H9 (cell line): ENCODE measurements around the gene BASP1. TPM values are rescaled to one million over a fixed set of nuclear protein-coding genes. Genes with fewer than 3 reads are reported as not detected.

Experiments used
- DNase-seq: peaks from one replicate; pipeline ENCODE4 v3.0.0-alpha.2; 2017
- H2AFZ ChIP-seq: one replicate; pipeline ENCODE4 v1.6.1; 2013; ENCODE audit warnings: mild to moderate bottlenecking, low read length, control low read depth, moderate library complexity
- H2AK5ac ChIP-seq: 2 replicates; pipeline ENCODE4 v1.6.1; 2013; ENCODE audit warnings: low read length, control low read depth, mixed read lengths; ENCODE audit not compliant: insufficient read length
- H2BK120ac ChIP-seq: one replicate; pipeline ENCODE4 v1.6.1; 2013; ENCODE audit warnings: low read depth, mild to moderate bottlenecking, low read length, control low read depth, inconsistent platforms; ENCODE audit not compliant: poor library complexity, severe bottlenecking
- H2BK12ac ChIP-seq: 2 replicates; pipeline ENCODE4 v1.6.1; 2013; ENCODE audit warnings: low read length, control low read depth, mixed read lengths, low read depth; ENCODE audit not compliant: insufficient read length
- H2BK15ac ChIP-seq: 2 replicates; pipeline ENCODE4 v1.6.1; 2013; ENCODE audit warnings: low read depth, low read length, control low read depth
- H2BK20ac ChIP-seq: one replicate; pipeline ENCODE4 v1.6.1; 2013; ENCODE audit warnings: low read depth, mild to moderate bottlenecking, low read length, control low read depth, inconsistent platforms; ENCODE audit not compliant: poor library complexity, severe bottlenecking
- H2BK5ac ChIP-seq: 2 replicates; pipeline ENCODE4 v1.6.1; 2013; ENCODE audit warnings: low read length, control low read depth, mixed read lengths; ENCODE audit not compliant: insufficient read length
- H3K14ac ChIP-seq: 2 replicates; pipeline ENCODE4 v1.6.1; 2013; ENCODE audit warnings: low read length, control low read depth; ENCODE audit not compliant: insufficient read depth
- H3K18ac ChIP-seq: 2 replicates; pipeline ENCODE4 v1.6.1; 2013; ENCODE audit warnings: low read depth, mild to moderate bottlenecking, mixed read lengths, low read length, control low read depth; ENCODE audit not compliant: insufficient read length
- H3K23ac ChIP-seq: 2 replicates; pipeline ENCODE4 v1.6.1; 2013; ENCODE audit warnings: low read length, control low read depth, mixed read lengths, low read depth; ENCODE audit not compliant: insufficient read length
- H3K23me2 ChIP-seq: 2 replicates; pipeline ENCODE4 v1.6.1; 2013; ENCODE audit warnings: low read depth, mild to moderate bottlenecking, mixed read lengths, low read length, control low read depth; ENCODE audit not compliant: insufficient read length, poor library complexity, severe bottlenecking
- H3K27ac ChIP-seq: 2 replicates; pipeline ENCODE4 v1.5.1; 2013; ENCODE audit warnings: low read length, control low read depth, mixed read lengths, low read depth; ENCODE audit not compliant: insufficient read length
- H3K27me3 ChIP-seq: 2 replicates; pipeline ENCODE4 v1.6.1; 2013; ENCODE audit warnings: low read length, control low read depth, inconsistent platforms; ENCODE audit not compliant: insufficient read depth
- H3K4ac ChIP-seq: 2 replicates; pipeline ENCODE4 v1.6.1; 2013; ENCODE audit warnings: low read depth, mild to moderate bottlenecking, control low read depth, inconsistent platforms, low read length, moderate library complexity
- H3K4me1 ChIP-seq: 2 replicates; pipeline ENCODE4 v1.6.1; 2013; ENCODE audit warnings: low read length, control low read depth, inconsistent platforms; ENCODE audit not compliant: insufficient read depth
- H3K4me2 ChIP-seq: 2 replicates; pipeline ENCODE4 v1.6.1; 2013; ENCODE audit warnings: low read length, control low read depth, mixed read lengths; ENCODE audit not compliant: insufficient read length, insufficient read depth
- H3K56ac ChIP-seq: 2 replicates; pipeline ENCODE4 v1.6.1; 2013; ENCODE audit warnings: low read depth, mild to moderate bottlenecking, mixed read lengths, low read length, control low read depth; ENCODE audit not compliant: insufficient read length
- H3K79me1 ChIP-seq: 2 replicates; pipeline ENCODE4 v1.6.1; 2013; ENCODE audit warnings: low read depth, mild to moderate bottlenecking, moderate library complexity, low read length, control low read depth, inconsistent platforms; ENCODE audit not compliant: insufficient read depth, poor library complexity, severe bottlenecking
- H3K79me2 ChIP-seq: 2 replicates; pipeline ENCODE4 v1.6.1; 2013; ENCODE audit warnings: low read length, control low read depth, inconsistent platforms; ENCODE audit not compliant: insufficient read depth
- H3K9ac ChIP-seq: 2 replicates; pipeline ENCODE4 v1.6.1; 2013; ENCODE audit warnings: low read length, control low read depth, mixed read lengths; ENCODE audit not compliant: insufficient read length; ENCODE audit errors: extremely low read depth
- H3K9me3 ChIP-seq: one replicate; pipeline ENCODE4 v1.6.1; 2013; ENCODE audit warnings: low read depth, low read length, inconsistent platforms; ENCODE audit not compliant: control insufficient read depth
- H3T11ph ChIP-seq: one replicate; pipeline ENCODE4 v1.6.1; 2013; ENCODE audit warnings: mild to moderate bottlenecking, low read length, control low read depth, inconsistent platforms
- H4K20me1 ChIP-seq: one replicate; pipeline ENCODE4 v1.6.1; 2013; ENCODE audit not compliant: control insufficient read depth, insufficient read length, insufficient read depth
- H4K5ac ChIP-seq: 2 replicates; pipeline ENCODE4 v1.6.1; 2013; ENCODE audit warnings: low read depth, mild to moderate bottlenecking, mixed read lengths, low read length, control low read depth; ENCODE audit not compliant: insufficient read length
- H4K8ac ChIP-seq: replicated peaks from 2 replicates; pipeline ENCODE4 v1.6.1; 2013; ENCODE audit warnings: low read length, control low read depth, mixed read lengths, low read depth; ENCODE audit not compliant: insufficient read length
- H4K91ac ChIP-seq: 2 replicates; pipeline ENCODE4 v1.6.1; 2013; ENCODE audit warnings: low read depth, mild to moderate bottlenecking, moderate library complexity, mixed read lengths, low read length, control low read depth; ENCODE audit not compliant: insufficient read length
- H3K27ac Mint-ChIP-seq, 3 experiments: 2 replicates in 2 of 3; 3 replicates in 1 of 3; pipeline ENCODE4 v1.8.0; 2020 to 2021; ENCODE audit warnings: mixed read lengths in 3 of 3, mild to moderate bottlenecking in 1 of 3, moderate library complexity in 1 of 3
- H3K27me3 Mint-ChIP-seq: 2 replicates; pipeline ENCODE4 v1.8.0; 2021; ENCODE audit warnings: low read depth, mild to moderate bottlenecking, moderate library complexity, mixed read lengths
- H3K36me3 Mint-ChIP-seq, 3 experiments: 2 replicates in 2 of 3; 3 replicates in 1 of 3; pipeline ENCODE4 v1.8.0; 2020 to 2021; ENCODE audit warnings: low read depth in 3 of 3, mixed read lengths in 3 of 3; ENCODE audit not compliant: insufficient read depth in 1 of 3
- H3K4me1 Mint-ChIP-seq, 2 experiments: 2 replicates each; pipeline ENCODE4 v1.8.0; 2020; ENCODE audit warnings: mixed read lengths in 2 of 2
- H3K4me3 Mint-ChIP-seq, 2 experiments: 2 replicates in 1 of 2; 3 replicates in 1 of 2; pipeline ENCODE4 v1.8.0; 2020 to 2021; ENCODE audit warnings: mild to moderate bottlenecking in 2 of 2, mixed read lengths in 2 of 2, moderate library complexity in 1 of 2
- H3K9me3 Mint-ChIP-seq, 2 experiments: 2 replicates in 1 of 2; 3 replicates in 1 of 2; pipeline ENCODE4 v1.8.0; 2020; ENCODE audit warnings: mild to moderate bottlenecking in 2 of 2, mixed read lengths in 2 of 2, moderate library complexity in 1 of 2
- WGBS: extraction: QIAGEN DNeasy Blood & Tissue Kit; methylation state at CpG from one replicate; pipeline ENCODE4 v1.1.7; 2013; ENCODE audit warnings: missing lambda C conversion rate, low lambda C conversion rate, mixed read lengths; ENCODE audit not compliant: insufficient read length; ENCODE audit errors: extremely low coverage; 5-methylcytosine and 5-hydroxymethylcytosine counted together
- total RNA-seq: library from RNA; stranded (reverse); gene quantifications from 2 replicates; pipeline ENCODE4 v1.2.1, GENCODE V29; 2021
- TF ChIP-seq, protein P1 (sequence below): fragments of 200-600 bp; sonication (generic); conservative IDR thresholded peaks from 3 replicates; pipeline ENCODE4 v1.8.0; 2021; ENCODE audit warnings: antibody characterized with exemption, mild to moderate bottlenecking

BASP1 gene
- total RNA-seq, 1 experiment from 2014 or later: 180 TPM

DNA sequence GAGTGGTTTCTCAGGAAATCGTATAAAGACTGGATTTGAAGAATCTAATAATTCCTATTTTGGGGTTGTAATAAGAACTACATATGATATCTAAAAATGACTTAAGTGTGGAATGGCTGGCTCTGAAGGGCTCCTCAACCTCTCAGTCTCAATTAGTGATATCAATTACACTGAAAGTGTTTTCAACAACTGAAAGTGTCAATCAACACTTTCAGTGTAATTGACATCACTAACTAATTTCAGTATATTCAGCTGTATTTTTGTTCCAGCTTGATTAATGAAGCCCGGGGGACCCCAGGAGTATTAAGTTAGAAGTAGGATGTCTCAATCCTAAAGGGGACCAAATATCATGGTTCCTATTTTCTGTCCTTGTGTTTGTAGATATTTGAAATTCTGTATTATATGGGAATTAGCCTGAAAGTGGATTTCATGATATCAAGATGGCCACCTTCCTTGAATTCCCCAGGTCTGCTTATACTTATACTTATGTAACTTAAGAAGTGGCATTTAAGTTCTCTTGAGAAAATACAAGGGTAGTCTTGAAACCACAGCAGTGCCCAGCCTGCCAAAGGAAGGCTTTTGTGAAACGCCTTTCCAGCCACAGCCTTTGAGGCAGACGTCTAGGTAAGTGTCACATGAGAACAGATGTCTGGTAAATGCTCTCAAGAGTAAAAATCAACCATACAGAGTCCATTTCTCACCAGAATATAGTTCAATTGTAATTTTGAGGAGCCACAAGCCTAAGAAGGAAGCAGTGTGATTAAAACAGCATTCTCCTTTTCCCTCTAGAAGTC lies 4.6 kb downstream of the BASP1 start:
- no peak overlapping the region for H3K23ac ChIP-seq
- Mint-ChIP-seq H3K4me1 (peaks cover 67 to 69% of the 10 kb centered on the region in 2 experiments), H3K27me3 (no peaks in the 10 kb centered on the region), H3K36me3 (peaks cover 17 to 43% (median 29%) of the 10 kb centered on the region in 3 experiments), H3K9me3 (no peaks in the 10 kb centered on the region), H3K4me3 (peak overlapping the region; percentile 5 to 28; a peak in 3 of 5 replicates), H3K27ac (peak overlapping the region in 1 of 3 experiments; percentile 71; a peak in 4 of 7 replicates)
- peaks cover 3% of the 10 kb centered on the region for H3K79me1 ChIP-seq
- H4K20me1 ChIP-seq: no peaks in the 10 kb centered on the region
- no peak overlapping the region for H2BK12ac ChIP-seq
- no peak overlapping the region for H3K4me2 ChIP-seq
- H3K79me2 ChIP-seq: peaks cover 58% of the 10 kb centered on the region
- 100% methylated on average over 1 of the region's 4 CpGs for WGBS
- peaks cover 8% of the 10 kb centered on the region for H3K23me2 ChIP-seq
- no peak overlapping the region for H2AK5ac ChIP-seq
- no peak overlapping the region for H4K5ac ChIP-seq
- H3K27me3 ChIP-seq: no peaks in the 10 kb centered on the region
- no peak overlapping the region for H3K14ac ChIP-seq
- H2BK20ac ChIP-seq: no peak overlapping the region
- TF ChIP-seq, protein P1, sequence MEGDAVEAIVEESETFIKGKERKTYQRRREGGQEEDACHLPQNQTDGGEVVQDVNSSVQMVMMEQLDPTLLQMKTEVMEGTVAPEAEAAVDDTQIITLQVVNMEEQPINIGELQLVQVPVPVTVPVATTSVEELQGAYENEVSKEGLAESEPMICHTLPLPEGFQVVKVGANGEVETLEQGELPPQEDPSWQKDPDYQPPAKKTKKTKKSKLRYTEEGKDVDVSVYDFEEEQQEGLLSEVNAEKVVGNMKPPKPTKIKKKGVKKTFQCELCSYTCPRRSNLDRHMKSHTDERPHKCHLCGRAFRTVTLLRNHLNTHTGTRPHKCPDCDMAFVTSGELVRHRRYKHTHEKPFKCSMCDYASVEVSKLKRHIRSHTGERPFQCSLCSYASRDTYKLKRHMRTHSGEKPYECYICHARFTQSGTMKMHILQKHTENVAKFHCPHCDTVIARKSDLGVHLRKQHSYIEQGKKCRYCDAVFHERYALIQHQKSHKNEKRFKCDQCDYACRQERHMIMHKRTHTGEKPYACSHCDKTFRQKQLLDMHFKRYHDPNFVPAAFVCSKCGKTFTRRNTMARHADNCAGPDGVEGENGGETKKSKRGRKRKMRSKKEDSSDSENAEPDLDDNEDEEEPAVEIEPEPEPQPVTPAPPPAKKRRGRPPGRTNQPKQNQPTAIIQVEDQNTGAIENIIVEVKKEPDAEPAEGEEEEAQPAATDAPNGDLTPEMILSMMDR: no peak
- no peak overlapping the region for H2BK5ac ChIP-seq
- no peak overlapping the region for H2AFZ ChIP-seq
- H4K91ac ChIP-seq: no peak overlapping the region
- H3K18ac ChIP-seq: no peak overlapping the region
- H3K56ac ChIP-seq: no peak overlapping the region
- H4K8ac ChIP-seq: no peak overlapping the region
- DNase-seq: no peak
- no peak overlapping the region for H3T11ph ChIP-seq
- H3K9me3 ChIP-seq: no peaks in the 10 kb centered on the region
- H2BK15ac ChIP-seq: no peak overlapping the region
- no peak overlapping the region for H3K4ac ChIP-seq
- H3K4me1 ChIP-seq: peaks cover 12% of the 10 kb centered on the region
- no peak overlapping the region for H2BK120ac ChIP-seq
- no peak overlapping the region for H3K27ac ChIP-seq
- no peak overlapping the region for H3K9ac ChIP-seq
